ENCODE measurements around the gene MT1E. TPM values are rescaled to one million over a fixed set of nuclear protein-coding genes. Genes with fewer than 3 reads are reported as not detected.

The MT1E gene
- total and polyA plus RNA-seq, 2 donors (not counting 1 experiment from before 2014, with no cell fraction given), result 3.1 TPM; not detected in 1

DNA sequence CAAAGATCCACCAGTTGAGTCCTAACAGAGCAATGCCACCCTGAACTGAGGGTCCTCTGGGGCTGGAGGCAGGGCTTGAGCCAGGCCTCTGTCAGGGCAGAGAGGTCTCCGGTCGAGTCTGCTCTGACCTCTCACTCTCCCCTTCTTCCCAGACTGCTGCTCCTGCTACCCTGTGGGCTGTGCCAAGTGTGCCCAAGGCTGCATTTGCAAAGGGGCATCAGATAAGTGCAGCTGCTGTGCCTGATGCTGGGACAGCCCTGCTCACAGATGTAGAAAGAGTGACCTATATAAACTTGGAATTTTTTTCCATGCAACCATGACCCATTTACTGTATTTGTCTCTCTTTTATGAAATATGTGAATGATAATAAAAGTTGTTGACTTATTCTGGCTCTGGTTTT lies 23.7 kb downstream of the MT1E start:
- no peak for DNase-seq
- Histone ChIP-seq H3K79me2 (ENCODE audit: control insufficient read depth, insufficient read depth, low read length) (no peaks in the 10 kb centered on the region), H3K4me3 (ENCODE audit: control extremely low read depth in 1 of 5, extremely low read depth in 1 of 5, insufficient read depth in 1 of 5, low read depth in 2 of 5, low read length in 4 of 5) (no peak overlapping the region), H4K20me1 (ENCODE audit: control insufficient read depth, insufficient read depth, low read length, poor library complexity, severe bottlenecking) (no peaks in the 10 kb centered on the region), H3K36me3 (replicated peaks in 1 of 2; ENCODE audit: control extremely low read depth in 1 of 2, control insufficient read depth in 1 of 2, extremely low read depth in 1 of 2, insufficient read depth in 2 of 2, low read length in 1 of 2) (no peaks in the 10 kb centered on the region), H2AFZ (ENCODE audit: insufficient read depth, low read depth, low read length, poor library complexity, severe bottlenecking) (no peak overlapping the region), H3K9me3 (ENCODE audit: control extremely low read depth in 1 of 3, control insufficient read depth in 2 of 3, insufficient read depth in 1 of 3, low read length in 2 of 3) (no peaks in the 10 kb centered on the region), H3K27ac (ENCODE audit: low read length in 2 of 2) (no peak overlapping the region), H3K27me3 (replicated peaks in 1 of 4; ENCODE audit: control extremely low read depth in 1 of 4, control insufficient read depth in 3 of 4, insufficient read depth in 4 of 4, low read length in 3 of 4) (peaks cover 0 to 41% (median 13%) of the 10 kb centered on the region in 4 experiments), H3K4me1 (ENCODE audit: control insufficient read depth in 2 of 2, insufficient read depth in 2 of 2, low read length in 2 of 2) (peaks cover 4 to 17% of the 10 kb centered on the region in 2 donors), H3K9ac (ENCODE audit: low read length) (no peak overlapping the region), H3K4me2 (replicated peaks; ENCODE audit: low read depth, low read length, poor library complexity, severe bottlenecking) (no peak overlapping the region)
- Mint-ChIP-seq H3K27me3 (peaks cover 42% of the 10 kb centered on the region), H3K9me3 (ENCODE audit: insufficient read depth) (no peaks in the 10 kb centered on the region), H3K27ac (no peak overlapping the region), H3K4me3 (no peak overlapping the region), H3K4me1 (peaks cover 12% of the 10 kb centered on the region)
- ChIA-PET CTCF (no interaction called here), POLR2A (no interaction called here)
- 90% methylated on average over 2 of the region's 2 CpGs for WGBS (ENCODE audit: insufficient coverage)
- intact Hi-C loops (cut with micrococcal nuclease), result no loop called here
- TF ChIP-seq, protein P1, sequence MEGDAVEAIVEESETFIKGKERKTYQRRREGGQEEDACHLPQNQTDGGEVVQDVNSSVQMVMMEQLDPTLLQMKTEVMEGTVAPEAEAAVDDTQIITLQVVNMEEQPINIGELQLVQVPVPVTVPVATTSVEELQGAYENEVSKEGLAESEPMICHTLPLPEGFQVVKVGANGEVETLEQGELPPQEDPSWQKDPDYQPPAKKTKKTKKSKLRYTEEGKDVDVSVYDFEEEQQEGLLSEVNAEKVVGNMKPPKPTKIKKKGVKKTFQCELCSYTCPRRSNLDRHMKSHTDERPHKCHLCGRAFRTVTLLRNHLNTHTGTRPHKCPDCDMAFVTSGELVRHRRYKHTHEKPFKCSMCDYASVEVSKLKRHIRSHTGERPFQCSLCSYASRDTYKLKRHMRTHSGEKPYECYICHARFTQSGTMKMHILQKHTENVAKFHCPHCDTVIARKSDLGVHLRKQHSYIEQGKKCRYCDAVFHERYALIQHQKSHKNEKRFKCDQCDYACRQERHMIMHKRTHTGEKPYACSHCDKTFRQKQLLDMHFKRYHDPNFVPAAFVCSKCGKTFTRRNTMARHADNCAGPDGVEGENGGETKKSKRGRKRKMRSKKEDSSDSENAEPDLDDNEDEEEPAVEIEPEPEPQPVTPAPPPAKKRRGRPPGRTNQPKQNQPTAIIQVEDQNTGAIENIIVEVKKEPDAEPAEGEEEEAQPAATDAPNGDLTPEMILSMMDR (IDR thresholded peaks at IDR 0.05), result no peak
- no peak for TF ChIP-seq EZH2 (IDR thresholded peaks at IDR 0.05; ENCODE audit: borderline replicate concordance, insufficient read depth, low read depth, low read length, poor library complexity, severe bottlenecking)
- no peak for ATAC-seq (ENCODE audit: low read depth)

DNA sequence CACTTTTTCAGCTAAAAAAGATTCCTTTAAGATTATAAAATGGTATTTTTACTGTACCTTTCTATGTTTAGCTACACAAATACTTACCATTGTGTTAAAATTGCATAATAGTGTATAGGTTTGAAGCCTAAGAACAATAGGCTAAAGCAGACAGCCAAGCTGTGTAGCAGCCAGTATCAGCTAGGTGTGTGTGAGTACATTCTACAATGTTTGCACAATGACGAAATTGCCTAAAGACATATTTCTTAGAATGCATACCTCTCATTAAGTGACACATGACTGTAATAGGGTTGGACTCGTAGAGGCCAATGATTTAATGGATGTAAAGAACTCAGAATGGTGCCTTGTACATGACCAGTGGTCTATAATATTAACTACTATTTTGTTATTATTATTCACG lies 24.2 kb downstream of the MT1E start:
- Histone ChIP-seq H3K36me3 (replicated peaks in 1 of 2; ENCODE audit: control extremely low read depth in 1 of 2, control insufficient read depth in 1 of 2, extremely low read depth in 1 of 2, insufficient read depth in 2 of 2, low read length in 1 of 2) (no peaks in the 10 kb centered on the region), H3K79me2 (ENCODE audit: control insufficient read depth, insufficient read depth, low read length) (no peaks in the 10 kb centered on the region), H3K9ac (ENCODE audit: low read length) (no peak overlapping the region), H4K20me1 (ENCODE audit: control insufficient read depth, insufficient read depth, low read length, poor library complexity, severe bottlenecking) (no peaks in the 10 kb centered on the region), H3K4me1 (ENCODE audit: control insufficient read depth in 2 of 2, insufficient read depth in 2 of 2, low read length in 2 of 2) (peaks cover 4 to 19% of the 10 kb centered on the region in 2 donors), H2AFZ (ENCODE audit: insufficient read depth, low read depth, low read length, poor library complexity, severe bottlenecking) (no peak overlapping the region), H3K9me3 (ENCODE audit: control extremely low read depth in 1 of 3, control insufficient read depth in 2 of 3, insufficient read depth in 1 of 3, low read length in 2 of 3) (no peaks in the 10 kb centered on the region), H3K4me2 (replicated peaks; ENCODE audit: low read depth, low read length, poor library complexity, severe bottlenecking) (no peak overlapping the region), H3K27me3 (replicated peaks in 1 of 4; ENCODE audit: control extremely low read depth in 1 of 4, control insufficient read depth in 3 of 4, insufficient read depth in 4 of 4, low read length in 3 of 4) (peaks cover 0 to 36% (median 13%) of the 10 kb centered on the region in 4 experiments), H3K4me3 (ENCODE audit: control extremely low read depth in 1 of 5, extremely low read depth in 1 of 5, insufficient read depth in 1 of 5, low read depth in 2 of 5, low read length in 4 of 5) (no peak overlapping the region), H3K27ac (ENCODE audit: low read length in 2 of 2) (no peak overlapping the region)
- Mint-ChIP-seq H3K27ac (no peak overlapping the region), H3K4me1 (peaks cover 13% of the 10 kb centered on the region), H3K9me3 (ENCODE audit: insufficient read depth) (no peaks in the 10 kb centered on the region), H3K27me3 (peaks cover 37% of the 10 kb centered on the region), H3K4me3 (no peak overlapping the region)
- DNase-seq, result no peak
- WGBS (ENCODE audit: insufficient coverage), result no CpG with 5 or more reads among the region's 3 CpGs
- TF ChIP-seq, protein P1 (IDR thresholded peaks at IDR 0.05), result no peak
- TF ChIP-seq EZH2 (IDR thresholded peaks at IDR 0.05; ENCODE audit: borderline replicate concordance, insufficient read depth, low read depth, low read length, poor library complexity, severe bottlenecking), result no peak
- intact Hi-C loops (cut with micrococcal nuclease), result no loop called here
- CTCF ChIA-PET, result no interaction called here
- no peak for ATAC-seq (ENCODE audit: low read depth)
- POLR2A ChIA-PET, result no interaction called here
